ENCODE data around the gene PPP1R9B.

Gene PPP1R9B

DNA sequence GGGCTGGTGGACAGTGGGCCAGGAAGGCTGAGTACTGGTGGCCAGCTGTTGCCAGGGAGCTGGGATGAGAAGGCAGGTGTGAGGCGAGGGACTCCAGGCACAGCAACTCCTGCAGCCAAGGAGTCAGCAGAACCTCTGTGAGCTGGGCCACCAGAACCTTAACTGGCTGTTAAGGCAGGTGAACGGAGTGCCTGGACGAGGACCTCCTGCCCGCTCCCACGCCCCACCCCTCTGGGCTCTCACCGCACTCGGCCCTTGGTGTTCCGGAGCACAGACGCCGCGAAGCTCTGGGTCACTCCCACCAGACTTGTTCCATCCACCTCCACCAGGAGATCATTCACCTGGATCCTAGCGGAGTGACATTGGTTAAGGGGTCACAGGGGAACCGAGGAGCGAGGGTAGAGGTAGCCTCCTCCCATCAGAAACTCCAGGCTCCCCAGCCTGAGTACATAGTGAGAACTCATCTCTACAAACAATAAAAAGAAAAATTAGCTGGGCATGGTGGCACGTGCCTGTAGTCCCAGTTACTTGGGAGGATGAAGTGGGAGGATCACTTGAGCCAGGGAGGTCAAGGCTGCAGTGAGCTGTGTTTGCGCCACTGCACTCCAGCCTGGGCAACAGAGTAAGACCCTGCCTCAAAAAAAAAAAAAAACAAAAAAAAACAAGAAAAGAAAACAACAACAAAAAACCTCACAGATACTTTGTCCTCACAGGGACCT, 9.3 kb downstream of the PPP1R9B start:
- DNase-seq: no peak

GRCh38 chr17:50139950-50140885, 10.3 kb downstream of the PPP1R9B start:
- DNase-seq: peak; percentile 75

DNA sequence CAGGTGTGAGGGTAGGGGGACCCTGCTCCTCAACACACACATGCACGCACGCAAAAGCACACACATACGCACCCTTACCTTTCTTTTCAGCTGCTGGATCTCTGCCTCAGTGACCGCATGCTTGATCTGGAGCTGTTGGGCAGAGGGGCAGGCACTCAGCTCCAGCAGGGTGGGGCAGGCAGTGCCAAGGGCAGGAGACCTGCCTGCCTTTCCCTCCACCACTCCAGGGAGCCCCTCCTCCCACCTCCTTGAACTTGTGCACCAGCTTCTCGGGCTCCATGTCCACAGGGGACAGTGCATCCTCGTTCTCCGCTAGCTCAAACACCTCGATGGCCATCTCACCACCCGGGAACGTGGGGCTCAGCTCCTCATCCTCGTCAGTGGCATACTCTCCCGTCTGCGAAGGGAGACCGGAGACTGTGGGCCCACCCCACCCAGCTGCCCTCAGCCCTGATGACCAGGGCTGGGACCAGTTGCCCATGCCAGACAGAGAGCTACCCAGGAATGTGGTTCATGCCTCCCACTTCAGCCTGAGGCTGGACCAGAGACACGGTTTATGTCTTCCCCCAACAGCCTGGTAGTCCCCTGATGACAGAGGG, 11.2 kb downstream of the PPP1R9B start:
- DNase-seq: no peak

DNA sequence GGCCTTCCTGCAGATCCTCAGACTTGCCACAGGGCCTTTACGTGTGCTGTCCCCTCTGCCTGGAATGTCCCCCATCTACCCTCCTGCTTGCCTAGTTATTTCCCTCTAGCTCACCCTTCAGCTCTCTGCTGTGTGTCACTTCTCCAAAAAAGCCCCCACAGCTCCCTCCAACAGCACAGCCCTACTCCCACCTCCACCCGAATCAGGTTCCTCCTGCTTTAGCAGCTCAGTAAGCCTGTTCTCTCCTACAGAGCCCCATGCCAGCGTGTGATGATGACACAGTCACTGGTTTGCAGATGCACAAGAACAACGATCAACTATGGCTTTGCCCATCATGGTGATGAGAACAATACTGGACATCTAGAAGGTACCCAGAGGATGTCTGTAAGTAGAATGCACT, 13.4 kb downstream of the PPP1R9B start:
- no peak for DNase-seq

DNA sequence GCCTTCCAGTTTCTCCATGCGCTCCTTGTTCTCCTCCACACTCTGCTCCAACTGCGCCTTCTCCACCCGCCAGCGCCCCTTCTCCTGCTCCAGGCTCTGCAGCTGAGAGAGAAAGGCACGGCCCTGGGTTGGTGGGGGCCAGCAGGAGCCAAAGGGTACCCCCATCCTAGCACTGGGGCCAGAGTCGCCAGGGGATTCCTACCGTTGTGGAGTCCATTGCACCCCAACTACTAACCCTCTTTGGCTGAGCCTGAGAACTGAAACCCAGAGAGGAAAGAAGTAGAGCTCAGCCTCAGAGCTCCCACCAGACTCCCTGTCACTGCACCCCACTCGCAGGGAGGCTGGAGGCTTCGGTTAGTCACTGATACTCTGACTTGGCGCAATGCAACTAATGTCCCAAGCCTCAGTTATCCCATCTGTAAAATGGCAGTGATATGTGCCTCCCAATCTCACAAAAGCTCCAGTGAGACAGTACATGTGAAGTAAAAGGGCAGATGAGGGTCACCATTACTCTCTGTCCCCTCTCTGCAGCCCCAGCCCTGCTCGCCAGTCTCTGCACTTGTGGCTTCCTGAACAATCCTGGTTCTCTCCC, 14.3 kb downstream of the PPP1R9B start:
- DNase-seq: no peak

DNA sequence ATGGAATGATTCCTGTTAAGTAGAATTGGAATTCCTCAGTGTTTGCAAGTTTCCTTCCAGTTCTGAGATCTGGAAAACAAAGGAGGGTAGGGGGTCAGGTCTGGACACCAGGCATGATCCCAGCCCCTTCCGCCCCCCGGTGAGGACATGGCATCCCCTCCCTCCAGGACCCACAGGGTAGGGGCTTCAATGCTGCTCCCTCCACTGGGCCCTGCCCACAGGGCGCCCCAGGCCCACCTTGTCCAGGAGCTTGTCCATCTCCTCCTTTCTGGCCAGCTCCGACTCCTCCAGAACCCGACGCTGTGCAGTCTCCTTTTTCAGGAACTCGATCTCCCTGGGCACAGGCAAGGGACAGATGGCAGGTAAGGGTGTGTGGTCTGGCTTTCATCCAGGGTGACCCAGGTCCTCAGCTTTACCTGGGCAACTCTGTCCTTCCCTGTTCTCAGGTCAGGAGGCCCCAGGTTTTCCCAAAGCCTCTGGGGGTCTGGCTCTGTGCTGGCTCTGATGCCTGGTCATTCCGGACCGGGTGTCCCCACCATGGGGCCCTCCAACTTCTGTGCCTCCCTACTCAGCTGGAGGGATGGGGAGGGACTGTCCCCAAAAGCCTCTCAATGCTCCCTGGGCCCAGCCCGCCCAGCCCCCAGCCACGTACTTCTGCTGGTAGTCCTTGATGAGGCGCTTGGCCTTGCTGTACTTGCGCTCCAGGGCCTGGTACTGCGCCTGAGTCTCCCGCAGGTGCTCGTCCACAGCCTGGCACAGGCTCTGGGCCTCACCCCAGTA, 15.0 kb downstream of the PPP1R9B start:
- no peak for DNase-seq

DNA sequence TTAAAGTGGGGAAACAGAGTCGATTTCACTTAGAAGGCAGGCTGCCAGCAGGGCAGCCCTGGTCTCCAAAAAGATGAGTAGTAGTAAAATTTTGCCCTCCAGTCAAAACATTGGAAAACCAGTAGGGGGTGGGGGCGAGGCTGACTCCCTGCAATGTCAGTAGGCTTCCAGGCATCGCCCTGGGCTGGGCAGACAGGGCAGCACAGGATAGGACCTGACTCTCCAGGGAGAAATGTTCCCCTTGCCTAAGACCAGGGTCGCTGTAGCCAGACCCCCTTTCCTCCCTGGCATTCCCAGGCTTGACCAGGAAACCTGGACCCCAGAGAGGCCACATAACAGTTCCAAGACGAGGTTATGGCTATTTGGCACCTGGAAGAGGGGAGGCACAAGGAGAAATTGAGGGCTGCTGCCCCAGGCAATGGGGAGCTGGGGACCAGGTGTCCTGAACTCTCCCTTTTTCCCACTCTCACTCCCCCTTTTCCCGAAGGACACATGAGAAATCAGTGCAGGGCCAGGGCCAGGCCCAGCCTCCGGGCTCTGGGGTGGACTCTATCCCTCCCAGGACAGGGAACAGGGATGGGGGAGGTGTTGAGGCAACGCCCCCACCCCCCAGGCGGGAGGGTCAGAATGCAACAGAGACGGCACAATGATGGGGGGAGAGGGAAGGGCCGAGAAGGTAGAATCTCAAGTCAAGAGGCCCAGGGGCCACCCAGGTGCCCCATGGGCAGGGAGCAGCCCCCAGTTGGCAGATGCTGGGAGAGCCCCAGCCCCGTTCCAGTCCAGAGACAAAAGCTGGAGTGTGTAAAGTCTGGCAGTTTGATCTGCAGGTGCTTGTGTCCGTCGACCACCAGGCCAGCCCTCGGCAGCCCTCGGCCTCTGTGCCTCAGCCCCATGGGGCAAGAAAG, 16.0 kb downstream of the PPP1R9B start:
- no peak for DNase-seq

- no peak for DNase-seq
Observed at GRCh38 chr17:50133769-50134099, 16.7 kb downstream of the PPP1R9B start.

DNA sequence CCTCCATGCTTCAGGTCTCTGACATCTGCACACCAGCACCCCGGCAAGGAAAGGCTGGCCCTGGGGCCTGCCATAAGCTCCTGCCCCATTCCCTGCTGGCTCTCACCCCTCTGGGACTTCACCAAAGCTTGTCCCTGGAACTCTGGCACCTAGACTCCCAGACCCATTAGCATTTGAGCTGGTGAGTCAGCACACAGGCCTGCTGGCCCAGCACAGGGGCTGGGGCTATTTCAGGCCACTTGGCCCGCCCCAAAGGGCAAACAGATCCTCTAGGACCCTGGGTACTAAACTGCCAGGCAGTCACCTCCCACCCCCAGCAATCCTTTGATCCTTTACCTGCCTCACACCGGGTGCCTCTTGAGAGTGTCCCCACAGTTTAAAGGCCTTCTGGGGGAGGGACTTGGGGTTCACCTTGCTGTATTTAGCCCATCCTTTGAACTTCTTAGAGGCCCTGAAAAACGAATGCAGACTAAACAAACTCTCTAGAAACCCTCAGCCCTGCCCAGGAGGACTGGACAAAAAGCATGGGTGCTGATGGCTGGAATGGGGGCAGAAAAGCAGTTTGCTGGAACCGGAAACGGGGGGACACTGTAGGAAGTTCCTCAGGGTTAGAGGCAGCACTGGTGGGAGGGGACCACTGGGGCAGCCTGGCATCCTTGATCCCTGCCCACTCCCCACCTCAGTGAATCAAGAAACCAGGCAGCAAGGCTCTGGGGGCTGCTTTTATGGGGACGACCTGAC, 17.3 kb downstream of the PPP1R9B start:
- no peak for DNase-seq

DNA sequence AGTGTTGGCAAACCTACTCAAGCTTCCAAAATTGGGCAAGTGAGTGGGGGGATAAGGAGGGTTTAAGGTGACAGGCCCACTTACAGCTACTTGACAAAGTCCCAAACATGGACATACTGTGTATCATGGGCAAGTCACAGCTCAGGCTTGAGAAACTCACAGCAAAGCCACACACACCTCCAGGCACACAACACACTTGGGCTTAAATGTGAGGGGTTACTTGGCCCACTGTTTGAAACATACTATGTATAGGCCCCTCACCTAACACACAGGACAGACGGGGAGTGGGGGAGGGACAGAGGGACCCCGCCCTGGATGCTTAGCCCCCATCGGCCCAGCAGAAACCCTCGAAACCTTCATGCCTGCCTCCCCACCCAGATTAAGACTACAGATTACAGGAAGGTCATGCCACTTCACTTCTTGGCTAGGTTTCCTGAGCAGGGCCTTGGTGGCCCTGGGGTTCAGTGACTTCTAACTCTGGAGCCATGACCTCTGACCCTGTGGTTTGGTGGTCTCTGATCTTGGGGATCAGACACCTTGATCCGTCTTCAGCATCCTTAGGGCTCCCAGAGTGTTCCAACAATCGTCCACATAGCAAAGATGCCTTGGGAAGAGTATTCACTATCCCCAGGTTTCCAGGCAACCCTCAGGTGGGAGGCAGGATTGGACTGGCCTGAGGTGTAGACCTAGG, 18.2 kb downstream of the PPP1R9B start:
- no peak for DNase-seq

DNA sequence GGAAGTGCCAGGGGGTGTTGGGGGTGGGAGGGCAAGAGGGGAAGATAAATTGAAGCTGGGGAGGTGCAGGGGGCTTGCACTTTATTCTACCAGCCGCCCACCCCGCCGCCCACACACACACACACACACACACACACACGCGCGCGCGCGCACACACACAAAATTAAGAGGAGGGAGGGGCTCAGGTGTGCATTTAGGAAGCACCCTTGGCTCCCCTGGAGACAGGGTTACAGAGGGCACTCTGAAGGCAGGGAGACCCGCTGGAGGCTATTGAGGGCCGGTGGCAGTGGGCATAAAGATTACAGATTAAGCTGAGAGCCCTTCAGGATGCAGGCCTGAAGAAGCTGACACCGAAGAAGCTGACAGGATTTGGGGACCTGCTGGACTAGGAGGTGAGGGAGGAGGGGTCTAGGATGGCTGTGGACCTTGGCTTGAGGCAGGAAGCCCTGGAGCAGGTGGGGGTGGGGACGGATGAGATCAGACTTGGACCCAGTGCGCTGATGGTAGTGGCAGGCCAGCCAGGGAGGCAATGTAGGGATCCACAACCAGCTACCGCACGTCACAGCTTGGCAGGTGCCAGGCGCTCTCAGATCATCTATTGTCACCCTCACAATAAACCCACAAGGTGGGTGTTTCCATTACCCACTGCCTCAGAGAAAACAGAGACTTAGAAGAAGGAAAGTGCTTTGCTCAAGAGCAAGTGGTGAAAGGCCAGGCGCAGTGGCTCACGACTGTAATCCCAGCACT, 19.7 kb downstream of the PPP1R9B start:
- no peak for DNase-seq

DNA sequence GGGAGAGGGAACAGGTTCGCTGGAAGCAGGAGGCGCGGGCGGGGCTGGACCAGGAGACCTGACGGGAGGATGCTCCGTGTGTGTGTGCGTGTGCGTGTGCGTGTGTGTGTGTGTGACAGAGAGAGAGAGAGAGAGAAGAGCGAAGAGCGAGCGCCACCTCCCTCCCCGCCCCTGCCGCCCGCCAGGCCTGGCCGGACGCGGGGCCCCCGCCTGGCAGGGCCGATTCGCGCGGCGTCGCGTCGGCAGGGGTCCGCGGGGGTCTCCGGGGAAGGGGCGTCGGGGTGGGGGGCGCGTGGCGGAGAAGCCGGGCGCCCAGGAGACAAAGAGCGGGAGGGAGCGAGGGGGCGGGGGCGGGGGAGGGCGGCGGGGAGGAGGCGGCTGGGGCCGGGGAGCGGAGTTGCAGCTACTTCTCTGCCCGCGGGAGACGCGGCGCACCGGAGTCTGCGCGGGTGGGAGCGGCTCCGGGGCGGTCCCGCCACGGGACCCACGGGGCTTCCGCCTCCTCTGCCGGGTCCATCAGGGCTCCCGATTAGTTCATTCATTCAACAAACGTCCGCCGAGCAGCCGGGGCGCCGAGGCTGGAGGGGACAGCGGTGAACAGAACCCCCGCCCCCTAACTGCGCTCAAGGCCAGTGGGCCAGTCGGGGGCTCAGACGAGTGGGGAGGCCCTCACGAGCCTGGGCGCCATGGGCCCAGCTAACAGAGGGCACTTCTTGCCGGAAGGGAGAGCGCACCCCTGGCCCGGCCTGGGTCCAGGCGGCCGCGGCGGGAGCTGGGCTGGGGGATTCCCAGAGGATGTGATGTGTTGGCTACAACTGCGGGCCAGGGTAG, 20.5 kb downstream of the PPP1R9B start, which contains the start of gene SAMD14:
TSS of gene SAMD14 (minus strand) at position 433 of the 831 bp plus-strand sequence. CDS start 5,201 bp downstream, outside the sequence.
- DNase-seq: peak; percentile 53

- no peak for DNase-seq
Observed at GRCh38 chr17:50129353-50129727, 21.1 kb downstream of the PPP1R9B start.

- DNase-seq: no peak
Observed at GRCh38 chr17:50128441-50129352, 21.8 kb downstream of the PPP1R9B start.

- no peak for DNase-seq
Observed at GRCh38 chr17:50127697-50128361, 22.6 kb downstream of the PPP1R9B start.

- DNase-seq: no peak
Observed at GRCh38 chr17:50125420-50125997, 25.0 kb downstream of the PPP1R9B start.
